DOHH2 (cell line): ENCODE data around the gene FILIP1L.

Experiments used
- H3F3A ChIP-seq: fragments of 200-600 bp; sonication (generic), shearing (Covaris generic); 2 replicates; pipeline ENCODE4 v1.6.0; 2016; ENCODE audit warnings: antibody characterized with exemption, mild to moderate bottlenecking; ENCODE audit not compliant: control insufficient read depth, insufficient read depth
- H3K27ac ChIP-seq: fragments of 200-600 bp; sonication (generic); 2 replicates; pipeline ENCODE4 v1.5.1; 2014; ENCODE audit warnings: low read depth, mild to moderate bottlenecking, low read length, moderate library complexity
- H3K27me3 ChIP-seq: fragments of 200-600 bp; sonication (generic); 2 replicates; pipeline ENCODE4 v1.6.1; 2014; ENCODE audit warnings: mild to moderate bottlenecking, low read length, mixed read lengths; ENCODE audit not compliant: control insufficient read depth
- H3K36me3 ChIP-seq: fragments of 200-600 bp; sonication (generic); 2 replicates; pipeline ENCODE4 v1.6.1; 2014; ENCODE audit warnings: mild to moderate bottlenecking, low read length, moderate library complexity, mixed read lengths; ENCODE audit not compliant: control insufficient read depth
- H3K4me1 ChIP-seq: fragments of 200-600 bp; sonication (generic); 2 replicates; pipeline ENCODE4 v1.6.1; 2014; ENCODE audit warnings: mild to moderate bottlenecking, low read length, mixed read lengths; ENCODE audit not compliant: control insufficient read depth
- H3K4me2 ChIP-seq: fragments of 200-600 bp; sonication (generic); 2 replicates; pipeline ENCODE4 v1.6.0; 2014; ENCODE audit warnings: mild to moderate bottlenecking, low read length, moderate library complexity
- H3K4me3 ChIP-seq: fragments of 200-600 bp; sonication (generic); 2 replicates; pipeline ENCODE4 v1.5.1; 2014; ENCODE audit warnings: mild to moderate bottlenecking, low read length, mixed read lengths
- H3K79me2 ChIP-seq: fragments of 200-600 bp; sonication (generic); 2 replicates; pipeline ENCODE4 v1.6.1; 2014; ENCODE audit warnings: mild to moderate bottlenecking, low read length, mixed read lengths; ENCODE audit not compliant: control insufficient read depth
- H3K9me2 ChIP-seq: fragments of 200-600 bp; sonication (generic); replicated peaks from 2 replicates; pipeline ENCODE4 v1.6.1; 2014; ENCODE audit warnings: mild to moderate bottlenecking, low read length, mixed read lengths; ENCODE audit not compliant: control insufficient read depth
- H3K9me3 ChIP-seq: fragments of 200-600 bp; sonication (generic); 2 replicates; pipeline ENCODE4 v1.6.1; 2014; ENCODE audit warnings: antibody characterized with exemption, low read length, mixed read lengths; ENCODE audit not compliant: control insufficient read depth, insufficient read depth
- H4K20me1 ChIP-seq: fragments of 200-600 bp; sonication (generic); 2 replicates; pipeline ENCODE4 v1.6.0; 2014; ENCODE audit warnings: low read depth, mild to moderate bottlenecking, antibody characterized with exemption, low read length, moderate library complexity; ENCODE audit not compliant: control insufficient read depth, insufficient read depth
- CTCF ChIP-seq: fragments of 200-600 bp; sonication (generic); IDR thresholded peaks from one replicate; pipeline ENCODE4 v1.5.1; 2014; ENCODE audit warnings: antibody characterized with exemption, mild to moderate bottlenecking, low read depth, low read length; ENCODE audit not compliant: poor library complexity, severe bottlenecking
- EZH2phosphoT487 ChIP-seq: fragments of 200-600 bp; sonication (generic); IDR thresholded peaks from 2 replicates; pipeline ENCODE4 v1.6.1; 2017; ENCODE audit warnings: borderline replicate concordance, mild to moderate bottlenecking, antibody characterized with exemption, low read length, moderate library complexity, mixed read lengths

The FILIP1L gene

GRCh38 chr3:99862208-99862607 lies 252.1 kb downstream of the FILIP1L start:
- no peaks in the 10 kb centered on the region for H3K9me3 ChIP-seq
- no peaks in the 10 kb centered on the region for H3K4me1 ChIP-seq
- H3K27ac ChIP-seq = no peak overlapping the region
- peaks cover 10% of the 10 kb centered on the region; the same call in 1 of the 2 replicates for H3K79me2 ChIP-seq
- H4K20me1 ChIP-seq = no peaks in the 10 kb centered on the region
- no peaks in the 10 kb centered on the region for H3K27me3 ChIP-seq
- H3K9me2 ChIP-seq = no peaks in the 10 kb centered on the region
- no peaks in the 10 kb centered on the region for H3K36me3 ChIP-seq
- no peak overlapping the region for H3K4me2 ChIP-seq
- H3F3A ChIP-seq = no peaks in the 10 kb centered on the region
- no peak for TF ChIP-seq CTCF
- TF ChIP-seq EZH2phosphoT487 = no peak
- no peak overlapping the region for H3K4me3 ChIP-seq

- Histone ChIP-seq H3K36me3 (no peaks in the 10 kb centered on the region), H3K4me1 (no peaks in the 10 kb centered on the region), H3K27me3 (no peaks in the 10 kb centered on the region), H3K4me2 (no peak overlapping the region), H3F3A (no peaks in the 10 kb centered on the region), H3K4me3 (no peak overlapping the region), H3K27ac (no peak overlapping the region), H3K9me2 (no peaks in the 10 kb centered on the region), H4K20me1 (no peaks in the 10 kb centered on the region), H3K79me2 (peaks cover 10% of the 10 kb centered on the region; the same call in 1 of the 2 replicates), H3K9me3 (no peaks in the 10 kb centered on the region)
- TF ChIP-seq EZH2phosphoT487 (no peak), CTCF (no peak)
These were observed 253.1 kb downstream of the FILIP1L start for GRCh38 chr3:99861216-99861615.

- TF ChIP-seq EZH2phosphoT487 (no peak), CTCF (no peak)
- Histone ChIP-seq H4K20me1 (no peaks in the 10 kb centered on the region), H3K9me2 (no peaks in the 10 kb centered on the region), H3K27me3 (no peaks in the 10 kb centered on the region), H3K9me3 (no peaks in the 10 kb centered on the region), H3K79me2 (peaks cover 14% of the 10 kb centered on the region), H3K4me3 (no peak overlapping the region), H3K36me3 (no peaks in the 10 kb centered on the region), H3F3A (no peaks in the 10 kb centered on the region), H3K4me1 (no peaks in the 10 kb centered on the region), H3K4me2 (no peak overlapping the region), H3K27ac (no peak overlapping the region)
These were observed 254.5 kb downstream of the FILIP1L start for GRCh38 chr3:99859825-99860224.

GRCh38 chr3:99858469-99858868 lies 255.8 kb downstream of the FILIP1L start:
- Histone ChIP-seq H3K4me1 (no peaks in the 10 kb centered on the region), H3K9me2 (no peaks in the 10 kb centered on the region), H3K4me2 (no peak overlapping the region), H3K27ac (no peak overlapping the region), H4K20me1 (no peaks in the 10 kb centered on the region), H3K27me3 (no peaks in the 10 kb centered on the region), H3K79me2 (peaks cover 25% of the 10 kb centered on the region), H3K9me3 (no peaks in the 10 kb centered on the region), H3K36me3 (no peaks in the 10 kb centered on the region), H3K4me3 (no peak overlapping the region), H3F3A (no peaks in the 10 kb centered on the region)
- TF ChIP-seq EZH2phosphoT487 (no peak), CTCF (no peak)
